Skin epidermis (tissue), 12 donors: ENCODE measurements around the gene DOP1A.

ENCODE experiments used
- H3K27ac ChIP-seq, 21 experiments: fragments of 200-600 bp; sonication (generic) in 11 of 21; one replicate each; pipeline ENCODE4 v1.5.0; 2020; ENCODE audit warnings: mild to moderate bottlenecking in 3 of 21, inconsistent platforms in 2 of 21, moderate library complexity in 2 of 21
- H3K4me3 ChIP-seq, 7 experiments: fragments of 200-600 bp; sonication (generic) in 2 of 7; one replicate each; pipeline ENCODE4 v1.5.0; 2020; ENCODE audit warnings: inconsistent platforms in 2 of 7, mild to moderate bottlenecking in 2 of 7, moderate library complexity in 1 of 7

Gene DOP1A

GRCh38 chr6:83192871-83193746 is 125.6 kb downstream of the DOP1A start, which contains the start of the genes PGM3 and RWDD2A:
Gene PGM3 (minus strand): TSS chr6:83193265. CDS start chr6:83191012, 2,253 bp downstream.
Gene RWDD2A (plus strand): TSS chr6:83193357. CDS start chr6:83194452, 1,095 bp downstream.
- Histone ChIP-seq H3K4me3 (peak within 1 kb of the TSS; percentile 53 to 98 (median 94)), H3K27ac (peak within 1 kb of the TSS; percentile 51 to 95 (median 85))

DNA sequence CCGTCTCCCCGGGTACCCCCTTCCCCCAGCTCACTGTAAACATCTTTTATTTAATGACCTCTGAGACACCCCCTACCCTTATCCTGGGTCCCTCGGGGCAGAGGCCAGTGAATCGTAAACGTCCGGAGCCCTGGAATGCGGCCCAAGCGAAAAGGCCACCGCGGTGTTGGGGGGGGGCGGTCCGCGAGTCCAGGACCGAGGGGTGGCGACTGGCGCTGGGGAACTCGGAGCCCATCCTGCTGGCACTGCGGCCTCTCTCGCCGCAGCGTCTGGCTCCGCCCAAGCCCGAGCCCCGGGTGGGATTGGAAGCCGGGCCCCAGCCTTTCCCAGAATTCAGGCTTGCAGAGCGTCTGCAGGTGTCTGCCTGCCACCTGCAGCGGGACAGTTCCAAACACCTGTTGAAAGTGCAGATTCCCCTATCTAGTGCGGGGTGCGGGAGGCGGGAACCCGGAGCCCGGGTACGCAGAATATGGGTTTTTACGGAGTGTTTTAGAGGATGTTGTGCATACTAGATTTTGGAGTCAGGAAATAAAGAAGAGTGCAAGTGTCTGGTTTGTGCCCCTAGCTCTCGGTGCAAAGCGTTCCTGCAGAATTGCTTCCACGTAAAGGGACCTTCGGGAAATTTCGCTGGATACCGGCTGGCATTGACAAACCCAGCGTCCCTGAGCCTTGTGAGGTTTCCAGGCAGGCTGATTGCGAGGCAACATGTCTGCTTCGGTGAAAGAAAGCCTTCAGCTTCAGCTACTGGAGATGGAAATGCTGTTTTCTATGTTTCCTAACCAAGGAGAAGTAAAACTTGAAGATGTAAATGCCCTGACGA is 126.5 kb downstream of the DOP1A start:
- peak overlapping the region in 20 of 21 experiments; percentile 27 to 95 (median 86) for H3K27ac ChIP-seq
- peak overlapping the region; percentile 53 to 98 (median 94) for H3K4me3 ChIP-seq

GRCh38 chr6:83198486-83199172 is 131.2 kb downstream of the DOP1A start:
- Histone ChIP-seq H3K27ac (no peak overlapping the region), H3K4me3 (no peak overlapping the region)

GRCh38 chr6:83199173-83199862 is 131.8 kb downstream of the DOP1A start:
- H3K4me3 ChIP-seq = no peak overlapping the region
- no peak overlapping the region for H3K27ac ChIP-seq

DNA sequence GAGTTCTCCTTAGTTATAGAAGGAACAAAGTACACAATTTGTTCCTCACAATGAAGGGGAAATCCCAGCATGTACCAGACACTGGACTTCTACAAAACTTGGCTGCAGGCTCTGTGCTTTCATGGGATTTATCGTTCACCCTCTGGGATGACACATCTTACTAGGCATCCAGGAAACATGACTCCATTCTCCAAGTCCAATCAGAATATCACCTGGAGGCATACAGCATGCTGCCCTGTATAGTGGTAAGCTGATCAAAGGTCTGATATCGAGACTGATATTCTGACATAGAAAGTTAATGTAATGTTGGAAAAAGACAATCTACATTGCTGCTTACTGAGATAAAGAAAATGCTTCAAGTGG is 132.4 kb downstream of the DOP1A start:
- Histone ChIP-seq H3K4me3 (no peak overlapping the region), H3K27ac (no peak overlapping the region)

DNA sequence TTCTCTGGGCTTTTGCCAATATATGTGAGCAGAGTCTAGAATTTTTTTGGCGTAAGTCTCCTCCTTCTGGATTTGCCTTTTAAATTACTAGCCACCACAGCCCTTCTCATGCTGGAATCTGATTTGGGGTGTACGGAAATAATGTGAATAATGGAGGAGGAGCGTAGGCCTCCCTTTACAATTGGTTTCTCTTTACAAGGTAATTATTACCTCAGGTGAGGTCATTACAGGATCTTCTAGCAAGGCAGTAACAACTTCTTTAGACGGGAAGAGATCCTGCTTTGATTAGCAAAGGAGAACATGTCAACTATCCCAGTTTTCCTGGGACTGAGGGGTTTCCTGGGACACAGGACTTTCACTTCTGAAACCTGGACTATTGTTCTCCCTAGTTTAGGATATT is 134.6 kb downstream of the DOP1A start:
- no peak overlapping the region for H3K4me3 ChIP-seq
- H3K27ac ChIP-seq = no peak overlapping the region

GRCh38 chr6:83215131-83216047 is 147.9 kb downstream of the DOP1A start:
- H3K27ac ChIP-seq = no peak overlapping the region
- H3K4me3 ChIP-seq = no peak overlapping the region

GRCh38 chr6:83216806-83217205 is 149.3 kb downstream of the DOP1A start:
- Histone ChIP-seq H3K27ac (no peak overlapping the region), H3K4me3 (no peak overlapping the region)
